Erythroblast (primary cell): ENCODE measurements around the gene SOCS7.

Experiments used
- GATA1 ChIP-seq: IDR thresholded peaks from 2 replicates; pipeline ENCODE4 v1.6.1; 2011; ENCODE audit warnings: low read depth, mild to moderate bottlenecking, control low read depth, low read length, moderate library complexity
- POLR2A ChIP-seq: IDR thresholded peaks from 2 replicates; pipeline ENCODE4 v1.6.1; 2011; ENCODE audit warnings: mild to moderate bottlenecking, low read length

DNA sequence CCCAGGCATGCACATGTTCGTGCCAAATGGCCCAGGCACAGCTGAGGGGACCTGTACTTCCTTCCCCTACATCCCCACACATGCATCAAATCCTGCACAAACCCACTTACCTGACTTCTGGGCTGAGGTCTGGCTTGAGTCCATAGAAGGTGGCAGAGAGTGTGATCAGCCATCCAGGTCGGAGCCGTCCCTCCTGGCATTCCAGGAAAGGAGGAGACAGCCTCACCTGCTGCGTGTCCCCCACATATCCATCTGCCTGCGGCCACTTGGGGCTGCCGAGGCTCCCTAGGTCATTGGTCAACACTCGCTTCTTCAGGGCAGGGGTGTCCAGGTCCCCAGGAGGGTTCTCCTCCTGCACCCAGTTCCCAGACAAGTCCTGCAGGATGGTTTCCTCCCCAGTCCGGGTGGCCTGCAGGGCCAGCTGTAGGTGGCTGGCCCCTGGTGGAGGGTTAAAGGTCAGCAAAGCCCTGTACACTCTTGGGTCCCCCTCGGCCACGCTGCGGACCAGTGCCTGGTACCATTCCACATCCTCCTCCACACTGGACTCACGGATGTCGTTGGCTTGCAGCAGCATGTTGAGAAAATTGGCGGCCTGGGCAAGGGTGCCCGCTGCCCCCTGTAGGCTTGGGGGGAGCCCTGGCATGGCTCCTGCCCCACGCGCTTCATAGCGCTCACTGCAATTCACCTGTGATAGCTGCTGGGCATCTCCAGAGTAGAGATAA lies 8.6 kb upstream of the SOCS7 start:
- TF ChIP-seq POLR2A (no peak), GATA1 (no peak)
